BLaER1 (cell line): ENCODE data around the gene HEXIM2.
"Not testable (repeated sequence)": the region's sequence is repeated elsewhere in the genome, so short reads cannot be mapped to it uniquely, and the experiment has no call there.

Experiments
- H3K27ac ChIP-seq: shearing (Covaris generic); formaldehyde crosslinking; 2 replicates; pipeline ENCODE4 v1.8.1; 2022
- H3K27me3 ChIP-seq: shearing (Covaris generic); formaldehyde crosslinking; 2 replicates; pipeline ENCODE4 v1.8.1; 2022
- H3K36me3 ChIP-seq: shearing (Covaris generic); formaldehyde crosslinking; 2 replicates; pipeline ENCODE4 v1.8.1; 2022
- H3K4me1 ChIP-seq: shearing (Covaris generic); formaldehyde crosslinking; 2 replicates; pipeline ENCODE4 v1.8.1; 2022
- H3K4me2 ChIP-seq: shearing (Covaris generic); formaldehyde crosslinking; 2 replicates; pipeline ENCODE4 v1.8.1; 2022
- H3K4me3 ChIP-seq: shearing (Covaris generic); formaldehyde crosslinking; 2 replicates; pipeline ENCODE4 v1.8.1; 2022
- H3K9ac ChIP-seq: shearing (Covaris generic); formaldehyde crosslinking; 2 replicates; pipeline ENCODE4 v1.8.1; 2022
- H3K9me3 ChIP-seq: shearing (Covaris generic); formaldehyde crosslinking; 2 replicates; pipeline ENCODE4 v1.8.1; 2022
- H4K20me1 ChIP-seq: shearing (Covaris generic); formaldehyde crosslinking; 2 replicates; pipeline ENCODE4 v1.8.1; 2022
- Cebpa-rat ChIP-seq: shearing (Covaris generic); IDR thresholded peaks from 2 replicates; pipeline ENCODE4 v1.8.1; 2022

Gene HEXIM2

DNA sequence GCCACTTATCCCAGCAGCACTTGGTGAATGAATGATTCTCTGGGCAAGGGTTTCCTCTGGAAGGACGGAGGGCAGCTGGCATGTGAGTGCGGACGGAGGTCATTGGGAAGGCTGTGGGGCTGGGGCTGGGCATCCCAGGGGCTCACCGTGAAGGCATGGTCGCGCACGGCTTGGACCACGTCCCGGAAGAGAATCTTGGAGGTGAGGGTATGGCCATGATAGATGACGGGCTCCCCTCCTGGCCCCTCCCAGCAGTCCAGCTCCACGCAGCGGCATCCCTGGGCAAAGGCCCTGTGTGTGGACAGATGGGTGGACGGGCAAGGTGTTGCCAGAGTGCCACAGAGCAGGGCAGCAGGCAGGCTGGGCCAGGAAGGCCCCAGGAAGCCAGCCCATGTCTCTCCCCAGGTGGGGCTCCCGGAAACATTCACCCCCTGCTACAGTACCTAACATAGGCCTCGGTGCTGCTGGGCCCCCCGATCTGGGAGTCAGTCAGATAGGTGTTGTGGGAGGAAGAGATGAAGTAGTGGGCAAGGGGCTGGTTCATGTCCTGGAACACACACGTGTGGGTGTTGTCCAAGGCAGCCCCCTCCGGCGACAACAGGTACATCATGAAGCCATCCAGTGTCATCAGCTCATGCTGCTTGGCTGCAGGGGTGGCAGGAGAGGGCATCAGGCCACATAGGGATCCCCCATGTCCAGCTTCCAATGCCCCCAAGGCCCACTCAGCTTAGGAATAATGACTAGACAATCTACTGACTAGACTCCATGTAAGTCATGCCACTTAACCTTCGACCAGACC is 43.6 kb upstream of the HEXIM2 start:
- H3K36me3 ChIP-seq, result no peaks in the 10 kb centered on the region
- peaks cover 48% of the 10 kb centered on the region for H3K4me1 ChIP-seq
- H3K9me3 ChIP-seq, result no peaks in the 10 kb centered on the region
- H3K27ac ChIP-seq, result no peak overlapping the region
- H4K20me1 ChIP-seq, result no peaks in the 10 kb centered on the region
- TF ChIP-seq Cebpa-rat, result no peak
- no peak overlapping the region for H3K4me3 ChIP-seq
- H3K9ac ChIP-seq, result no peak overlapping the region
- H3K27me3 ChIP-seq, result no peaks in the 10 kb centered on the region
- no peak overlapping the region for H3K4me2 ChIP-seq

- no peaks in the 10 kb centered on the region for H3K9me3 ChIP-seq
- H3K27me3 ChIP-seq, result no peaks in the 10 kb centered on the region
- no peak overlapping the region for H3K4me3 ChIP-seq
- no peaks in the 10 kb centered on the region for H4K20me1 ChIP-seq
- H3K9ac ChIP-seq, result no peak overlapping the region
- H3K4me1 ChIP-seq, result peaks cover 47% of the 10 kb centered on the region
- no peak overlapping the region for H3K27ac ChIP-seq
- H3K36me3 ChIP-seq, result no peaks in the 10 kb centered on the region
- H3K4me2 ChIP-seq, result peak overlapping the region; percentile 51; the same call in 1 of the 2 replicates
- no peak for TF ChIP-seq Cebpa-rat
Measured at GRCh38 chr17:45118691-45119090, 43.0 kb upstream of the HEXIM2 start.

DNA sequence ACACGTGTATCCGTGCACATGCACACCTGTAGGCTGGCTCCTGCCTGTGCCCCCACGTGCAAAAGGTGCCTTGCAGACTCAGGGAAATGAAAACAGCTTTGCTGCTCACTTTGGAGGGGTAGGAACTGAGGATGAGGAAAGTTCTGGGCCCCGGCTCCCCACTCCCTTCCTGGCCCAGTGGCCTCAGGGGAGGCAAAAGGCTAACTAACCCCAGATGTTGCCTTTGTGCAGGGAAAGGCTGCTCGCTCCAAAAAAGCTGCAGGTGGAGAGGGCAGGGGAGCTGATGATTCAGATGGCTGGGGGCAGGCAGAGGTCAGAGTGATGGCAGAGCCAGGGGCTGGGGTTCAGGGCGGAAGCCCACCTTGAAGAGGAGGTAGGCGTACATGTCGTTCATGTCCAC is 41.7 kb upstream of the HEXIM2 start:
- Histone ChIP-seq H3K27ac (no peak overlapping the region), H3K4me3 (no peak overlapping the region), H3K36me3 (no peaks in the 10 kb centered on the region), H3K27me3 (no peaks in the 10 kb centered on the region), H4K20me1 (no peaks in the 10 kb centered on the region), H3K9me3 (no peaks in the 10 kb centered on the region), H3K4me2 (peak overlapping the region; percentile 51), H3K4me1 (peaks cover 43% of the 10 kb centered on the region), H3K9ac (no peak overlapping the region)
- TF ChIP-seq Cebpa-rat, result no peak

GRCh38 chr17:45120558-45120957 is 41.1 kb upstream of the HEXIM2 start:
- Histone ChIP-seq H3K4me2 (peak overlapping the region; percentile 51; the same call in 1 of the 2 replicates), H4K20me1 (no peaks in the 10 kb centered on the region), H3K9me3 (no peaks in the 10 kb centered on the region), H3K27me3 (no peaks in the 10 kb centered on the region), H3K9ac (no peak overlapping the region), H3K4me1 (peaks cover 42% of the 10 kb centered on the region), H3K4me3 (no peak overlapping the region), H3K27ac (no peak overlapping the region), H3K36me3 (no peaks in the 10 kb centered on the region)
- TF ChIP-seq Cebpa-rat, result no peak

- Histone ChIP-seq H3K9me3 (no peaks in the 10 kb centered on the region), H3K9ac (no peak overlapping the region), H3K4me3 (no peak overlapping the region), H3K4me2 (no peak overlapping the region), H3K27me3 (no peaks in the 10 kb centered on the region), H4K20me1 (no peaks in the 10 kb centered on the region), H3K36me3 (no peaks in the 10 kb centered on the region), H3K4me1 (peaks cover 39% of the 10 kb centered on the region), H3K27ac (no peak overlapping the region)
- TF ChIP-seq Cebpa-rat, result no peak
Measured at GRCh38 chr17:45121055-45121454, 40.6 kb upstream of the HEXIM2 start.

DNA sequence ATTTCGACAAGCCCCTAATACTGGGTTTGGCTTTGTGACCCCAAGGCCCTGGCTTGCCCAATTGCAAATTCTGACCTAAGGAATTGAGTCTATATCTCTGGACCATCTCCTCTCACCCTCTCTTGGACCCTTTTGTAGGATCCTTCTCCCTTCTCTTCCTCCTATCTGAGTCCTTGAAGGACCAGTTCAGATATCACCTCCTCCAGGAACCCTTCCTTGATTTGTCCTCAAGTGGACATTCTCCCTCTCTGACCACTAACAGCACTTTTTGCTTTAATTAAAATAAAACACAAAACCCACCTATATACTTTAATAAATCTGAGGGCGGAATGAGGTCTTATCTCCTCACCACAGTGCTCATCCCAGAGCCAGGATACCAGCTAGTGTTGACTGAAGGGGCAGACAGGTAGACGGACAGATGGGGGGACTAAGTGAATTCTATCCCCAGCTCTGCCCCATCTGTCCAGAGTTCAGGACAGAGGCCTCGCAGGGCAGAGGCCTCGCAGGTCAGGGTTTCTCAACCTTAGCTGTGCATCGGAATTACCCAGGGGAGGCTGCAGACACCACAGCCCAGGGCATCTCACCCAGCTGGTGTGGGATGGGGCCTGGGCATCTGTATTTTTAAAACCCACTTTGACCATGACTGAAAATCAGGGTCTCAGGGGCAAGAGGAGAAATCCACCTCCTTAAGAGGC is 38.5 kb upstream of the HEXIM2 start:
- H3K27ac ChIP-seq, result no peak overlapping the region
- no peaks in the 10 kb centered on the region for H3K9me3 ChIP-seq
- no peaks in the 10 kb centered on the region for H4K20me1 ChIP-seq
- H3K4me2 ChIP-seq, result no peak overlapping the region
- H3K27me3 ChIP-seq, result no peaks in the 10 kb centered on the region
- H3K9ac ChIP-seq, result no peak overlapping the region
- peaks cover 32% of the 10 kb centered on the region for H3K4me1 ChIP-seq
- no peak overlapping the region for H3K4me3 ChIP-seq
- no peaks in the 10 kb centered on the region for H3K36me3 ChIP-seq
- TF ChIP-seq Cebpa-rat, result no peak

DNA sequence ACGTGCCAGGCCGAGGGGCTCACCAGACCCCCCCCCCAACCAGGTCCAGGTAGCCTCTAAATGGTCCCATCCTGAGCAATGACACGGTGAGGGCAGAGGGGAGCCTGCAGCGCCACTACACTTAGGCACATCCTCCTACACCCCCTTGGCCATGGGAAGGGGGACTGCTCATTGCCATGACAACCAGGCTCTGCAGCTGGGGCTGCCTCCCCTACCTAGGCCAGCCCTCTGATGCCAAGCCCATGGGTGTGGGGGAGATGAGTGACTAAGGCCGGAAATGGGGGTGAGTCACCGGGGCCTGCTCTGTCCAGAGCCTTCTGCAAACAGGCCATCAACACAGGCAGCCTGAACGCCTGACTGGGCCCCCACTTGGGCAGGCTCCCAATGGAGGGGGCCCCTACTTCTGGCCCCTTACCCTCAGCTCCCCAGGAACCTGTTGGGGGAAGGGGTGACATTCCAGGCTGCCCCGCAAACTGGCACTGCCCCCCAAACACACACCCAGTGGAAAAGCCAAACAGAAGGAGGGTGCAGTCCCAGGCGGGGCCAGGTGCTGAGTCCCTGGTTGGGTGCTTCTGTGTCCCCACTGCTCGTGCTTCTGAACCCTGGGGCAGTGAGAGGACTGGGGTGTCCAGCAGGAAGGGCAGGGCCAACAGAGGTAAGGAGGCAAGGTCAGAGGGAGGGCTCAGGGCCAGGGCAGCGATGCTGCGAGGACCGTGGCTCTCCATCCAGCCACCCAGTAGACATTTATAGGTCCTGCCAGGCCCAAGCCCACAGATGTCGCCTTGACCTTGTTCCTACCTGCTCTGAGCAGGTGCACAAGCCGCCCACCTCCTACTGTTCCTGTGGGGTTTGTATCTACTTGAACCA is 37.5 kb upstream of the HEXIM2 start:
- Histone ChIP-seq H3K4me3 (no peak overlapping the region), H3K9me3 (no peaks in the 10 kb centered on the region), H3K36me3 (no peaks in the 10 kb centered on the region), H3K27ac (0 out of 2 replicates have a peak overlapping the region, but pooled peaks have one; percentile 13), H4K20me1 (no peaks in the 10 kb centered on the region), H3K4me2 (no peak overlapping the region), H3K27me3 (no peaks in the 10 kb centered on the region), H3K4me1 (peaks cover 27% of the 10 kb centered on the region), H3K9ac (no peak overlapping the region)
- TF ChIP-seq Cebpa-rat, result no peak

GRCh38 chr17:45124797-45125122 is 36.9 kb upstream of the HEXIM2 start:
- not testable (repeated sequence) for H3K4me2 ChIP-seq
- H3K4me1 ChIP-seq, result peaks cover 21% of the 10 kb centered on the region

GRCh38 chr17:45125509-45125908 is 36.2 kb upstream of the HEXIM2 start:
- H3K9ac ChIP-seq, result no peak overlapping the region
- no peak for TF ChIP-seq Cebpa-rat
- peaks cover 13% of the 10 kb centered on the region for H3K4me1 ChIP-seq
- H3K9me3 ChIP-seq, result no peaks in the 10 kb centered on the region
- H3K27ac ChIP-seq, result no peak overlapping the region
- H3K27me3 ChIP-seq, result no peaks in the 10 kb centered on the region
- H3K4me2 ChIP-seq, result no peak overlapping the region
- H4K20me1 ChIP-seq, result no peaks in the 10 kb centered on the region
- H3K36me3 ChIP-seq, result no peaks in the 10 kb centered on the region
- no peak overlapping the region for H3K4me3 ChIP-seq

More at GRCh38 chr17:45124797-45125122, 36.9 kb upstream of the HEXIM2 start:
- not testable (repeated sequence) for H3K4me3 ChIP-seq, H3K9me3 ChIP-seq, H3K27me3 ChIP-seq, H4K20me1 ChIP-seq, H3K36me3 ChIP-seq, H3K9ac ChIP-seq, H3K27ac ChIP-seq

DNA sequence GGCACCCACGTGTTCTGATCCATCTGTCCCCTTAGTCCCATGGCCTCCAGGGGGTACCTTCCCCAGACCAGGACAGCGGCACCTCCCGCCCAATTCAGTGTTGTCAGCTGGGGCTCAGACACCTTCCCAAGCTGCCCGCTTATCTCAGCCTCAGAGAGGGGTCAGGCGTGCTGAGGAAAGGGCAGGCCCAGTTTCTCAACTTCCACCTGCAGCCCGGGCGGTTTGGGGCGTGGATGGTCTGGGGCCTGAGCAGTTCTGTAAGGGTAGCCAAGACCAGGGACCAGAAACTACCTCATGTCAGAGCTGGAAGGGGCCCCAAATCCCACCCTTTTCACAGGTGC is 34.5 kb upstream of the HEXIM2 start:
- TF ChIP-seq Cebpa-rat, result no peak
- no peak overlapping the region for H3K4me2 ChIP-seq
- no peak overlapping the region for H3K27ac ChIP-seq
- no peaks in the 10 kb centered on the region for H3K27me3 ChIP-seq
- peaks cover 21% of the 10 kb centered on the region for H3K4me1 ChIP-seq
- no peak overlapping the region for H3K9ac ChIP-seq
- no peaks in the 10 kb centered on the region for H4K20me1 ChIP-seq
- H3K9me3 ChIP-seq, result no peaks in the 10 kb centered on the region
- H3K4me3 ChIP-seq, result no peak overlapping the region
- no peaks in the 10 kb centered on the region for H3K36me3 ChIP-seq
